ENCODE results near the gene GCAT.

The GCAT gene

DNA sequence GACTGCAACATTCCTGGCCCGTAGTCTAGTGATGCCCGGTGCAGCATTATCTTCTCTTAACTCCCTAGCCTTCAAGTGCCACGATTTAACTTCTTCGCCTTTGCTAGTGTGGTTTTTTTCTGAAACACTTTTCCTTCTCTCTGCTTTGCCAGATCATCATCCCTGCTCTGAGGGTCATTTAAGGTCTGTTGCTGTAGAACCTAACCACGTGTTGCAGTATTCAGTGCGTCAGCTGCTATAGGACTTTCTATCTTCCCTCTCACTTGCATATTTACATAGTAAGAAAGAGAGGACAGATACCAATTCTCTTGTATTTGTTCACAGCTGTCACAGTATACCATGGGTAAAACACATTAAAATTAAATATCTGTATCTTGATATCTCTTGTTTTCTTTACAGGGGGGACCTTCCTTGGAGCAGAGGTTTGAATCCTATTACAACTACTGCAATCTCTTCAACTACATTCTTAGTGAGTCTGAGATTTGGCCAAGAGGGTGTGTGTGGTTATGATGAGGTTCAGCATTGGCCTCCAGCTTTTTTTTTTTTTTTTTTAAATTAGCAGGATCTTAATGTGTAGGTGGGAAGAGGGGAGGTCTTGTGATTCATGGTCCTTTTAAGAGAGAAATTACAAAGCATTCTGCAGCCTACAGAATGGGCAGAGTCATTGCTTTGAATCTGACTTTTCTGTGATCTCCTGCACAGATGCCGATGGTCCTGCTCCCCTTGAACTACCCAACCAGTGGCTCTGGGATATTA lies 55.0 kb downstream of the GCAT start:
- Histone ChIP-seq H3K4me1 (ENCODE audit: control insufficient read depth, insufficient read depth, low read length) (peaks cover 25% of the 10 kb centered on the region), H3K36me3 (ENCODE audit: control insufficient read depth, insufficient read depth, low read length) (peaks cover 11% of the 10 kb centered on the region), H3K4me3 (ENCODE audit: low read length) (no peak overlapping the region), H3K27me3 (ENCODE audit: control insufficient read depth, insufficient read depth, low read length) (no peaks in the 10 kb centered on the region), H3K9me3 (ENCODE audit: control insufficient read depth, low read length) (no peaks in the 10 kb centered on the region), H3K9ac (ENCODE audit: low read length) (no peak overlapping the region)

DNA sequence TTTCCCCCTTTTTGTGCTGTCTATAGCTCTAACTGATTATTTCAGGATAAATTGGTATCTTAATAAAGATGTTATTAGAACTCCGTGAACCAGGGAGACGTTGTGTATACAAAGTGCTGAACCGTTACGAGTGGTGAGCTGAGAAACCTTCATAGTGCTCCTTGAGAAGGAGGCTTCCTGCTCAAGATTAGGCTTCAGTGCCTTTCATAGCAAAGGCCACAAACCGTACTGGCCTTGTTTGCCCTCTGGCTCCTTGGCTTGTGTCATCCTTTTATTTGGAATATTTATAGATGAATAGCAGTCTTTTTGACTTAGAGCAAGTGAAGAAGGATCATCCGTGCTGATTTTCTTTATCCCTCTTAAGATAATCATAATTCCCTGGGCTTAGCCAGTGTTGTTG lies 57.8 kb downstream of the GCAT start:
- Histone ChIP-seq H3K27me3 (ENCODE audit: control insufficient read depth, insufficient read depth, low read length) (no peaks in the 10 kb centered on the region), H3K4me1 (ENCODE audit: control insufficient read depth, insufficient read depth, low read length) (peaks cover 25% of the 10 kb centered on the region), H3K36me3 (ENCODE audit: control insufficient read depth, insufficient read depth, low read length) (peaks cover 11% of the 10 kb centered on the region), H3K9me3 (ENCODE audit: control insufficient read depth, low read length) (no peaks in the 10 kb centered on the region), H3K9ac (ENCODE audit: low read length) (no peak overlapping the region), H3K4me3 (ENCODE audit: low read length) (no peak overlapping the region)

Measured in mucosa of stomach (tissue), 1 donor.